GM20431 (cell line): ENCODE results near the gene TAF13.

ENCODE experiments used
- in situ Hi-C: fragments of 300-500 bp; cut with MseI, MboI; formaldehyde crosslinking; loops from one replicate; pipeline ENCODE4 v1.15.0; 2020; ENCODE audit warnings: low sequenced_read_pairs; ENCODE audit not compliant: unreplicated experiment

The TAF13 gene, protein sequence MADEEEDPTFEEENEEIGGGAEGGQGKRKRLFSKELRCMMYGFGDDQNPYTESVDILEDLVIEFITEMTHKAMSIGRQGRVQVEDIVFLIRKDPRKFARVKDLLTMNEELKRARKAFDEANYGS

GRCh38 chr1:109075531-109076490 lies at the start of gene TAF13:
TAF13 (minus strand) TSS chr1:109076003; CDS start chr1:109075947, 56 bp downstream.
- in situ Hi-C loops, result no loop called here

GRCh38 chr1:109120356-109120755 lies 44.6 kb upstream of the TAF13 start:
- in situ Hi-C loops, result no loop called here

- in situ Hi-C loops, result no loop called here
Measured at GRCh38 chr1:109118089-109118488, 42.3 kb upstream of the TAF13 start.

- in situ Hi-C loops, result no loop called here
Measured at GRCh38 chr1:109116286-109116685, 40.5 kb upstream of the TAF13 start.

DNA sequence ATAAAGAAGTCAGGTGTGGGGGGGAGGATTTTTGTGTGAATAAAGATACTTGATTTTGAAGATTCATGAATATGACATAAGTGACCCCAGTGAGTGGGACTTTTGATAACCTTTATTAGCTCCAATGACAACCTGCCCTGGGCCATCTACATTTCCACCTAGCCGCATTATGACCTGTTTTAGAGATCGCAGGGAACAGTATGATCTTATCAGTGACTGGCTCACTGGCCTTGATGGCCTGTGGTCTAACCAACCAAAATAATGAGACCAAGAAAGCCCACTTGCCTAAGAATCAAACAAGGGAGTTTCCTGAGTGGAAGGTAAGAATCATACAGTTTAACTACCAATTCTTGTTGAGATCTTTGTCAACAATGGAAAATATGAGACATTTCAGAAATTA lies 39.9 kb upstream of the TAF13 start:
- in situ Hi-C loops, result no loop called here

DNA sequence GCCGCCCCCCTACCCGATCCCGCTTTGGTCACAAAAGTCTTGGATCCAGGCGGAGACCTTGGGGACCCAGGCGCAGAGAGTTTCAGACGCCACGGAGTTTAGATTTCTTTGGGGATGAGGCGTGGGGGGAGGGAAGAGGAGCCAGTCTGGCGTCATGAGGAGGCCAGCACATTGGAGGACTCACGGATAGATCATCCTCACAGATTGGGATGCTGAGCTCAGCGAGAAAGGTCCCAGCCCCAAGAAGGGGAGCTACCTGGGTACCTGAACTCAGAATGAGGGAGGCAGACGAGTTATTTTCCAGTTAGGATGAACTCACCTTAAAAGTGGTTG lies 38.5 kb upstream of the TAF13 start:
- in situ Hi-C loops, result no loop called here

- in situ Hi-C loops, result no loop called here
Measured at GRCh38 chr1:109113590-109114341, 38.0 kb upstream of the TAF13 start, which contains the start of gene ELAPOR1. ELAPOR1 (plus strand) TSS chr1:109114115; CDS start chr1:109114184, 69 bp downstream.

DNA sequence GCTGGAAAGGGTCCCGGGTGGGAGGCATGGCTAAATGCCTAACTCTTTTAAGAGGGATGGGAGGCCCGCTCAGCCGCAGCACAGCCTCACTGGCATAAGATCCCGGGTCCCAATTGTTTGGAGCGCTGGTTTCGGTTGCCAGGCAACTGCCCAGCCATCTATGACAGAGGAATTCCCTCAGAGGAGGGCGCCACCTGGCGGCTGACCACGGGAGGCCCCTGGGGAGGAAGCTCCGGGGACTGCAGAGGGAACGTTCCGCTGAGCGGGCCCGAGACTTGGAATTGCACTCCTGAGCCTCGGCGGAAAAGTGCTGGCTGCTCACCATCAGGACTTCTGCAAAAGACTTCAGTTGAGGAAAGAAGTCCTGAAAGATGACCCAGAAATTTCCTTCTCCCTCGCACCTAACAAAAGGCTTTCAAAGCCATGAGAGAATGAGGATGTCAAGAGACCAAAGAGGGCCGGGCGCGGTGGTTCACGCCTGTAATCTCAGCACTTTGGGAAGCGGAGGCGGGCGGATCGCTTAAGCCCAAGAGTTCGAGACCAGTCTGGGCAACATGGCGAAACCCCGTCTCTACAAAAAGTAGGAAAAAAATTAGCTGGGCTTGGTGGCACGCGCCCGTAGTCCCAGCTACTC lies 37.0 kb upstream of the TAF13 start:
- in situ Hi-C loops, result no loop called here

- in situ Hi-C loops, result no loop called here
Measured at GRCh38 chr1:109112056-109112651, 36.4 kb upstream of the TAF13 start.

DNA sequence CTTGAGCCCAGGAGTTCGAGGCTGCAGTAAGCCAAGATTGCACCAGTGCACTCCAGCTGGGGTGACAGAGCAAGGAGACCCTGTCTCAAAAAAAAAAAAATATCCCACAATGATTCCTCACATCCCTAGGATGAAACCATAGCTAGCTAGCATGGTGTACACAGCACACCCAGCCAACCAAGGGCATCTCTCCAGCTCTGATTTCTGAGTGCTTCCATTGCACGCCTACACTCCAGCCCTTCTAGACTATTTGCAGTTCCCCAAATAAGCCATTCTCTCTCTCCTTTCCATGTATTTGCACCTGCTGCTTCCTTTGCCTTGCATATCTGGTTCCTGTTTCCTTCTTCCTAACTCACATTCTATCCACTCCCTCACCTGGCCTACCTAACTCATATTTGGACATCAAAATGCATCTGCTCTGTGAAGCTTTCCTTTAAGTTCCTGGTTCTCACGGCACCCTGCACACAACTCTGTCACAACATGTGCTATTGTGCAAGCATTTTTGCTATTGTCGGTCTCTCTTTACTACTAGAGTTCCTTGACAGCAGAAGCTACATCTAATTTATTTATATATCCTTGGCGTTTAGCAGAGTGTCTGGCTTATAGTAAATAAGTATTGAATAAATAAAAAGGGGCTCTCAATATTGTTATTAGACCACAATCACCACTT lies 35.7 kb upstream of the TAF13 start:
- in situ Hi-C loops, result no loop called here

GRCh38 chr1:109109906-109110305 lies 34.1 kb upstream of the TAF13 start:
- in situ Hi-C loops, result no loop called here

DNA sequence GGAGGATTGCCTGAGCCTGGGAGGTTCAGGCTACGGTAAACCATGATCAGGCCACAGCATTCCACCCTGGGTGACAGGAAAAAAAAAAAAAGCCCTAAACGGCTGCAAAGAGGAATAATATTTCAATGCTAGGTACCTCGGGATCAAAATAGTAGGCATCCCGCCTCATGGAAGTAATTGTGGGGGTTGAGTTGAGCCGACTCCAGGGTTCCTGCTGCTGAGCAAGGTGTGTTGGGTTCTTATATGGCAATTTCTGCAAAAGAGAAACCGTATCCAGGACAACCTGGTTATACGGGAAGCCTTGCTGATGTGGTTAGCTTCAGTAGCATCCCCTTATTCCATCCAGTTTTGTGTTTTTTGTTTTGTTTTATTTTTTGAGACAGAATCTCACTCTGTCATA lies 32.0 kb upstream of the TAF13 start:
- in situ Hi-C loops, result no loop called here

- in situ Hi-C loops, result no loop called here
Measured at GRCh38 chr1:109105881-109106280, 30.1 kb upstream of the TAF13 start.

GRCh38 chr1:109104364-109105151 lies 28.8 kb upstream of the TAF13 start:
- in situ Hi-C loops, result no loop called here

- in situ Hi-C loops, result no loop called here
Measured at GRCh38 chr1:109099938-109100773, 24.4 kb upstream of the TAF13 start.

- in situ Hi-C loops, result no loop called here
Measured at GRCh38 chr1:109096120-109096519, 20.3 kb upstream of the TAF13 start.

GRCh38 chr1:109095631-109096030 lies 19.8 kb upstream of the TAF13 start:
- in situ Hi-C loops, result no loop called here

GRCh38 chr1:109094871-109095270 lies 19.1 kb upstream of the TAF13 start:
- in situ Hi-C loops, result no loop called here
